Stimulated activated CD4-positive, alpha-beta T cell treated with anti-CD3 and anti-CD28 coated beads, Interleukin-4, amount 100 ng/mL, for 48 hours (primary cell): ENCODE data around the gene XDH.
A peak's percentile ranks its signal among the peaks of the same experiment; 100 is the strongest.

Source experiments
- DNase-seq, 2 donors: peaks; one replicate each; pipeline ENCODE4 v3.0.0-alpha.2; 2020; ENCODE audit warnings: low read depth in 2 of 2

Gene XDH

GRCh38 chr2:31365348-31365747, 49.2 kb downstream of the XDH start:
- DNase-seq = no peak

- DNase-seq = no peak
Measured at GRCh38 chr2:31363956-31364750, 50.4 kb downstream of the XDH start.

GRCh38 chr2:31362581-31362980, 52.0 kb downstream of the XDH start:
- DNase-seq = no peak

GRCh38 chr2:31359229-31359628, 55.3 kb downstream of the XDH start:
- DNase-seq = no peak

GRCh38 chr2:31354837-31355236, 59.7 kb downstream of the XDH start:
- no peak for DNase-seq

- DNase-seq = no peak
Measured at GRCh38 chr2:31353179-31353578, 61.4 kb downstream of the XDH start.

GRCh38 chr2:31349684-31350083, 64.9 kb downstream of the XDH start:
- DNase-seq = no peak

- DNase-seq = no peak
Measured at GRCh38 chr2:31349160-31349559, 65.4 kb downstream of the XDH start.

- no peak for DNase-seq
Measured at GRCh38 chr2:31348618-31349017, 65.9 kb downstream of the XDH start.

- no peak for DNase-seq
Measured at GRCh38 chr2:31347750-31348149, 66.8 kb downstream of the XDH start.

- DNase-seq = no peak
Measured at GRCh38 chr2:31347319-31347718, 67.2 kb downstream of the XDH start.

GRCh38 chr2:31344447-31344846, 70.1 kb downstream of the XDH start:
- DNase-seq = no peak

- DNase-seq = no peak
Measured at GRCh38 chr2:31341351-31341750, 73.2 kb downstream of the XDH start.

GRCh38 chr2:31339696-31340095, 74.8 kb downstream of the XDH start:
- no peak for DNase-seq

GRCh38 chr2:31337860-31338259, 76.7 kb downstream of the XDH start:
- no peak for DNase-seq

GRCh38 chr2:31337197-31337596, 77.3 kb downstream of the XDH start:
- DNase-seq = no peak

GRCh38 chr2:31335921-31336585, 78.5 kb downstream of the XDH start:
- DNase-seq = no peak

GRCh38 chr2:31334311-31335026, 80.1 kb downstream of the XDH start:
- DNase-seq = no peak

- peak; percentile 54 to 75 for DNase-seq
Measured at GRCh38 chr2:31333527-31334183, 80.9 kb downstream of the XDH start.

GRCh38 chr2:31333046-31333445, 81.5 kb downstream of the XDH start:
- DNase-seq = no peak

GRCh38 chr2:31332521-31332920, 82.0 kb downstream of the XDH start:
- no peak for DNase-seq

GRCh38 chr2:31331156-31331555, 83.4 kb downstream of the XDH start:
- no peak for DNase-seq
